Kidney glomerular epithelial cell (primary cell): ENCODE data around the gene LCN10.

Source experiments
- DNase-seq: peaks from one replicate; lab custom pipeline; 2025; lab: John Stamatoyannopoulos, UW

Gene LCN10

DNA sequence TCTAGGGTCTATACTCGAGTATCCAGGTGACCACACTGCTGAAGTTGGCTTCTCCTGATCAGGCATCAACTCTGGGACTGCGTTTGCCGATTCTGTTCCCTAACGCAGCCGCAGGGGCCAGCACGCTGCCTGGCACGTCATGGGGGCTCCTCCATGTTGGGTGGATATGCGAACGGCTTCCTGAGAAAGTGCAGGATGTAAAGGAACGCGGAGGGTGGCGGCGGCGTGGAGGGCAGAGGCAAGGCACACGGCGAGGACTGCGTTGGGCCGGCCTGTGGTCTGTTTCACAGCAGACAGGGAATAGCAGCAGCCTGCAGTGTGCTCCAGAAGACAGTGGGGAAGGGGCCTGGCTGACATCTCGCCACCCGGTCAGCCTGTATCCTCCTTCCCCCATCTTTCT, 3.8 kb downstream of the LCN10 start:
- DNase-seq, result no peak

DNA sequence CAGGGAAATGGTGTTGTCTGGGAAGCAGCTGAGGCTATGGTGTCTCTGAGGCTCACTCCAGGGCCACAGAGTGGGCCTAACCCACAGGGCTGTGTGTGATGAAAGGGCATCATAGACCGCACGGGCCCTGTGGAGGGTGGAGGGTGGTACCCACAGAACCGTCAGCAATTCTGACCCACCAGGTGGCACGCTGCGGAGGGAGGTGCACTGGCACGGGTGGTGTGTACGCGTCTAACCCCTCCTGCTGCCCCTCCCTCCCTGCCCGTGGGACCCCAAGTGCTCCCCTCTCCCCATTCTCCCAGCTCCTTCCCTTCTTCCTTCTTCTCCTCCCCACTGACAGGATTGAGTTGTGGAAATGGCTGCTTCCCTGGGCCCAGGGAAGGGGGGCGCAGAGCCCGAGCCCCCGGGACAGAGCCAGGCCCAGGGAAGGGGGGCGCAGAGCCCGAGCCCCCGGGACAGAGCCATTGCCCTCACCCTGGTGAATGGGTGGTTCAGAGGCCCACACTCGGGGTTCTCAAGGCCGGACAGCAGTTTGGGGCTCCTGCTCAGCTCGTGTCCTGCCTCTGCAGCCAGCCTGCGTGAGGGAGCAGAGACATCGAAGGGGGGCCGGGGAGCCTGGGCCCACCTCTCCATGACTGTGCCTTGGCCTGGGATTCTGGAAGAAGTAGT, 6.8 kb downstream of the LCN10 start:
- DNase-seq, result no peak

DNA sequence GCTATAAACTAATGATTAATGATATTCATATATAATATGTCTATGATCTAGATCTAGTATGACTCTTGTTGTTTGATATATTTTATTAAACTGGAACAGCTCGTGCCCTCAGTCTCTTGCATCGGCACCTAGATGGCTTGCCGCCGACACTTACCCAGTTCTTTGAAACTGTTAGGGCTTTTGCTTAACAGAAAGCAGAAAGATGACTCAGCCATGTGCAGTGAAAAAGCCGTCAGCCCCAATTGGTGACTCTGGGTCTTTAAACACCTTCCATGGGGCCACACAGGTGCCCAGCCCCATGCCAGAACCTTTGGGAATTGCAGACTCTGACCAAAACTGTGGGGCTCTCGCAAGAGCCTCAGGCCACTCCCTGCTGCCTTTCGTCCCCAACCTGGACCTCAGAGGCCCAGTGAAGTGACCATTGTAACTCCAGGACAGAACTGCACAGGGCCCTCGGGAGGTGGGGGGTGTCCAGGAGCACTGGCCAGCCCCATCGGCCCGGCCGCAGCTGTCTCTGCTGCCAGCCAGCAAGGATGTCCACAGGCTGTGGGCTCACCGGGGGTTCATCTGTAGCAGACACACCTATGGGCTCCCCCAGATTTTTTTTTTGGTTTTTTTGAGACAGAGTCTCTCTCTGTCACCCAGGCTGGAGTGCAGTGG, 7.8 kb downstream of the LCN10 start:
- DNase-seq, result no peak

DNA sequence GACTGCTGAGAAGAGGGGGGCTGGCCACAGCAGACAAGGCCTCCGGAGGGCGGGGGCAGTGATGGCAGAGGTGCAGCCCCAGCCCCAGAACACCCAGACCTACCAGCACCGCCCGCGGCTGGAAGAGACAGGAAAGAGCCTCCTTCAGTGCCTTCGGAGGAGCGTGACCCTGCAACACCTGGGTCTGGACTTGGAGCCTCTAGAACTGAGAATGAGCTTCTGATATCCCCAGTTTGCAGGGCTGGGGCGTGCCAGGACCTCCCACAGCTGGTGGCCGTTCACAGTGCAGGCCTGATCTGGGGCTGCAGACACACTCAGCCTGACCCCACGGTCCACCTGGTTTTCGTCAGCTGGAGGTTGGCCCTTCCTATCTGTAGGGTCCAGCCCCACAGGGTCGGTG, 9.1 kb downstream of the LCN10 start:
- DNase-seq, result no peak

GRCh38 chr9:136732444-136733178, 10.1 kb downstream of the LCN10 start:
- no peak for DNase-seq

GRCh38 chr9:136729926-136730325, 12.8 kb downstream of the LCN10 start:
- DNase-seq, result no peak

DNA sequence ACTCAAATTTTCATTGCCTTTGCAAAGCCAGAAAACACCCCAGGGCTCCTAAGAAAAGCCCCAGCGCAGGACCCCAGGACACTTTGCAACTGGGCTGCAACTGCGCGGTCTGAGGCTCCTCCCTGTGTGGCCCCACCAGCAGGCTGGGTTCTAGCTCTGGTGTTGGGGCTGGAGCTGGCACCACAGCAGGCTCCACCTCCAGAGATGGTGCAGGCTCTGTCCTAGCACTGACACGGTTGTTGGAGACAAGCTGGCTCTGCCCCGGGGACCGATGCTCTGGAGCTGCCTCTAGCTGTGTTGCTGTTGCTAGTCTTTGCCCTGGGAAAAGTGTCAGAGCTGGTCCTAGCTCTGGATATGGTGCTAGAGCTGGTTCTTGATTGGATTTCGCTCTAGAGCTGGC, 13.6 kb downstream of the LCN10 start:
- DNase-seq, result no peak

- DNase-seq, result no peak
These were observed 14.1 kb downstream of the LCN10 start for GRCh38 chr9:136728548-136729123.

- DNase-seq, result peak; percentile 70
These were observed 14.6 kb downstream of the LCN10 start for GRCh38 chr9:136728080-136728547.

- no peak for DNase-seq
These were observed 16.0 kb downstream of the LCN10 start for GRCh38 chr9:136726631-136727191.

DNA sequence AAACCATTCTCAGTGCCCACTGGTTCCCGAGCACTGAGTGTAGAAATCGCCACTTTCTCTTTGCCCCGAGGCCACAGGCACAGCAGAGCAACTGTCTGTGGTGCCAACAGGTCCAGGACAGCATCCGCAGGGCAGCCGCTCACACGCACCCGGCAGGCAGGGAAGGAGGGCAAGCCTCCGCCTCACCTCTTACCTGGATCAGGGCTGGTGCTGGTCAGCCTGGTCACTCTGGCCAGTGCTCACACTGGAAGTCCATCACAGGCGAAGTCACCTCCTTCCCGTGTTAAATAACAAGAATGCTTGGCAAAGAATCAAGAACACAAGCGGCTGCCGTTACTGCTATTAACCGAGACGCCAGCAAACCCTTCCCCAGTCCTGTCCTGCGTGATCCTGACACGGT, 16.6 kb downstream of the LCN10 start:
- no peak for DNase-seq

DNA sequence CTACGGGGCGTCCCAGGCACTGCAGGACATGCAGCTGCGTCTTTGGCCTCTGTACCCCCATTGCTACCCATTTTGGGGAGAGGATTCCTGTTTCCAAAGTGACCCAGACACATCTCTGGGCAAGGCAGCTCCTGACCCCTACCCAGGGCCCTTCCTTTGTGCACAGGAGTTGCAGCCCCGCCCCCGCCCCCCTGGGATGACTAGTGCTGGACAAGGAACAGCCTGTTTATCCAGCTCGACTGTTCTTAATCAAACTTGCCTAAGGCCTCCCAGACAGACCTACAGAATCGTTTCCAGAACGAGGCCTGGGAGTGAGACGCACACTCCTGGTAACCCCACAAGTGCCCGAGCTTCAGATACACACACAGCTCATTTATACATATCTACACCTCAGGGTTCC, 17.1 kb downstream of the LCN10 start:
- DNase-seq, result no peak

- no peak for DNase-seq
These were observed 18.0 kb downstream of the LCN10 start for GRCh38 chr9:136724772-136725171.

DNA sequence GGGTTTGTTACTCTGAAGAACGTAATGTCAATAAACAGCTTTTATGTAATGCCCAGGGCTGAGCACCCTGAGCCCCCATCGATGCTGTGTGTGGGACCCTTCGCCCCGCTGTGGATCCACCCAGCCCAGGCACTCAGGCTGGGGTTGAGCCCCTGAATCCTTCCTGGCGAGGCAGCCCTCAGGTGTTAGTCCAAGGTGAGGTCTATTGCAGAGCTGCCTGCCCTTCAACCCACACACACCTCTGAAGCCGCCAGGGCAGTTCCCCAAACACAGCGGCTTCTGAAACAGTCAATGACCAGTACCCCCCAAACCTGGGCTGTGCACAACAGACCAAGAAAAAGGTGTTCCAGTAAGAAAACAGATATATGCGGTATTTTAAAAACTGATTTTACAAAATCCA, 18.8 kb downstream of the LCN10 start:
- DNase-seq, result no peak

- no peak for DNase-seq
These were observed 19.3 kb downstream of the LCN10 start for GRCh38 chr9:136723362-136723976.

- no peak for DNase-seq
These were observed 19.8 kb downstream of the LCN10 start for GRCh38 chr9:136722969-136723356.

DNA sequence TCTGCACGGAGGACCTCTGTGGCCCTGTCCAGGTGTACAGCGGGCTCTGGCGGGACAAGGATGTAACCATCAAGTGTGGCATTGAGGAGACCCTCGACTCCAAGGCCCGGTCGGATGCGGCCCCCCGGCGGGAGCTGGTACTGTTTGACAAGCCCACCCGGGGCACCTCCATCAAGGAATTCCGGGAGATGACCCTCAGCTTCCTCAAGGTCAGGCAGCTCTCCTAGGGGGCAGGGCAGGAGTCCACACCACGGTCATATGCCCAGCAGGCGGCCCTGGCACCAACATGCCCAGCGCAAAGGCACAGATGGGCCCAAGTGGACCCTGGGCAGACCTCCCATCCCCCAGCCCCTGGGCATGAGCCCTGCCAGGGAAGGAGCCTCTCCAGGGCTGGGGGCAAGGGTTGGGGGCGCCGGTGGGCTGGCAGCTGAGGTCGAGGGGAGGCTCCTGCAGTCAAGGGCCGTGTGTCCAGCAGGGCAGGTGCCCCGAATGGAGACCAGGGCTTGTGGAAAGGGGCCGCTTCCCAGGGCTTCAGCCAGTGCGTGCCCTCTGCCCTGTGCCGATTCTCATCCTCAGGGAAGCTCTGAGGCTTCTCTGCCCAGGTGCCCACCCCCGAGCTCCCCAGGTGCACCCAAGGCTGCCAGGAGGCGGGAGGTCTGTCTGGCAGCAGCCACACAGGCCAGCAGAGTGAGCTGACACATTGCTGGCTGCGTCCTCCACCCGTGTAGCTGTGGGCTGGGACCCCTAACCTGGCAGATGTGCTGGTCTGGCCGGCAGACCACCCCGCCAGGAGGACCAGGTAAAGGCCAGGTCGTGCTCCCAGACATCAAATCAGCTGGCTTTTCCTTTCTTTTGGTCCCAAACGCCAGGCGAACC, 20.4 kb downstream of the LCN10 start:
- DNase-seq, result no peak

GRCh38 chr9:136721339-136722092, 21.2 kb downstream of the LCN10 start:
- DNase-seq, result no peak

DNA sequence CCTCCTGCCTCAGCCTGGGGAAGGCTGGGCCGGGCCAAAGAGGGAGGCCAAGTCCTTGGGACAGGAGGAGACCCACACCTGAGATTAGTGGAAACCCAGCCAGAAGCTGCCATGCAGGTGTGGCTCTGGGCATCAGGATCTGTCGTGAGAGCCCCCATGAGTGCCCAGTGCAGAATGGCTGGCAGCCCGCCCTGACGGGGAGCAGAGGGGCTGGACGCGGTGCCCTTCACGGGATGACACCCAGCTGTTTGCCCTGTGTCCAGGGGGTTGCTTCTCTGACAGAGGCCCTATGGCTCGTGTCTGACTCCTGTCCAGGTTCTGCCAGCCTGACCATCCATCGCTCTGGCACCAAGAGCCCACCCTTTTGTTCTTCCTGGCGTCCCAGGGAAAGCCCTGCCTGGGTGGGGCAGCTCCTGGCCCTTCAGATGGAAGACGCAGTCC, 21.8 kb downstream of the LCN10 start:
- no peak for DNase-seq

DNA sequence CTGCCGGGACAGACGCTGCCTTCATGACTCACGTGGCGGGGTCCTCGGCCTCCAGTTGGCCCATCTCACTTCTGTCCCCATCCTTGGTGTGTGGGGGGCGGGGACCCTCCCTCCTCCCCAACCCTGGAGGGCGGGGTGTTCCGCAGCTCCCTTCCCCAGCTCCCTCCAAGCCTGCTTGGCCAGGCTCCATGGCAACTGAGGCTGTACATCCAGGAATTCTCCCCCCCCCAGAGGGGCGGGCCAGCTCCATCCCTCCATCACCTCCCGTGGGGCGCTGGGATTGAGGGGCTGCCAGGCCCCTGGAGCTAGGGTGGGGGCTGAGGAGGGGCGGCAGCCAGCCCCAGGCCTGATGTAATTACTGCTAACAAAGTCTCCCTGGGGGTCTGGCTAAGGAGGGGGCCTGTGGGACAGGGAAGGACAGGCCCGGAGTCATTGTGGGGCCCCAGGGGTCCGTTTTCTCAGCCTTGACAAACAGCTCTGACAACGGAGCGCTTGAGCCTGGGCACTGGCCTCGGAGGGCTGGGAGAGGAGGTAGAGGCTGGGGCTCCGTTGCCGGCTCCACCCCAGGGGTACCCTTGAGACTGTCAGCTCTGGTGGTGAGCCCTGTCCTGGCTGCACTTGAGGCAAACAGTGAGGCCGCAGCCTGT, 22.4 kb downstream of the LCN10 start:
- no peak for DNase-seq
